Caco-2 (cell line): Measurements from ENCODE around the gene ATAD3C. TPM values are rescaled to one million over a fixed set of nuclear protein-coding genes. Genes with fewer than 3 reads are reported as not detected.

ENCODE experiments used
- BruUV-seq: library from RNA; stranded (reverse); fragments of 400-500 nt; replicated peaks from 2 replicates; lab custom pipeline; 2021; lab: Mats Ljungman, UMichigan
- CTCF ChIA-PET: fragments of 300-600 bp; sonication (Branson Sonifier 250); formaldehyde crosslinking; loops from one replicate; lab custom pipeline; 2022; ENCODE audit warnings: antibody characterized with exemption; lab: Charles Lee
- POLR2A ChIA-PET: fragments of 300-600 bp; sonication (Branson Sonifier 250); formaldehyde crosslinking; loops from one replicate; lab custom pipeline; 2022; ENCODE audit warnings: antibody characterized with exemption; lab: Charles Lee
- DNase-seq, 2 experiments: peaks; one replicate each; pipeline versions ENCODE4 v3.0.0 to v3.0.0-alpha.2; 2020 to 2022
- H3K27me3 ChIP-seq: replicated peaks from 2 replicates; pipeline ENCODE4 v1.6.0; 2011; ENCODE audit warnings: low read length; ENCODE audit not compliant: control insufficient read depth, insufficient read depth
- H3K36me3 ChIP-seq: 2 replicates; pipeline ENCODE4 v1.5.1; 2011; ENCODE audit warnings: low read length; ENCODE audit not compliant: control insufficient read depth, insufficient read depth
- H3K4me1 ChIP-seq: fragments of 250-450 bp; sonication (Bioruptor Pico); 2 replicates; pipeline ENCODE4 v1.5.1; 2020; ENCODE audit warnings: mild to moderate bottlenecking
- H3K4me3 ChIP-seq: 2 replicates; pipeline ENCODE4 v1.5.1; 2011; ENCODE audit warnings: low read depth, mild to moderate bottlenecking, control low read depth, low read length
- H3K9me3 ChIP-seq: fragments of 250-450 bp; sonication (Bioruptor Pico); 2 replicates; pipeline ENCODE4 v1.5.1; 2020; ENCODE audit warnings: mild to moderate bottlenecking, moderate library complexity
- H3K27ac Mint-ChIP-seq: one replicate; pipeline ENCODE4 v1.8.0; 2022; ENCODE audit warnings: mixed read lengths; ENCODE audit not compliant: unreplicated experiment
- H3K27me3 Mint-ChIP-seq: one replicate; pipeline ENCODE4 v1.8.0; 2022; ENCODE audit warnings: mixed read lengths; ENCODE audit not compliant: insufficient read depth, unreplicated experiment
- H3K36me3 Mint-ChIP-seq: one replicate; pipeline ENCODE4 v1.8.0; 2022; ENCODE audit warnings: mild to moderate bottlenecking, mixed read lengths; ENCODE audit not compliant: insufficient read depth, unreplicated experiment
- H3K4me1 Mint-ChIP-seq: one replicate; pipeline ENCODE4 v1.8.0; 2022; ENCODE audit warnings: low read depth, mixed read lengths; ENCODE audit not compliant: unreplicated experiment
- H3K4me3 Mint-ChIP-seq: one replicate; pipeline ENCODE4 v1.8.0; 2022; ENCODE audit warnings: mild to moderate bottlenecking, moderate library complexity, mixed read lengths; ENCODE audit not compliant: unreplicated experiment
- H3K9me3 Mint-ChIP-seq: one replicate; pipeline ENCODE4 v1.8.0; 2022; ENCODE audit warnings: mixed read lengths; ENCODE audit not compliant: unreplicated experiment
- intact Hi-C: fragments of 100-400 bp; cut with micrococcal nuclease; formaldehyde crosslinking; loops from one replicate; pipeline ENCODE4 v1.10.0; 2022; ENCODE audit not compliant: unreplicated experiment
- total RNA-seq: library from RNA; stranded (reverse); gene quantifications from 2 replicates; pipeline ENCODE4 v1.2.3, GENCODE V29; 2022
- TF ChIP-seq, protein P1 (sequence below), 2 experiments: fragments of 200-600 bp in 1 of 2; IDR thresholded peaks; 1 replicate in 1 of 2; 2 replicates in 1 of 2; pipeline versions ENCODE4 v1.5.1 to v1.8.0; 2011 to 2022; ENCODE audit warnings: antibody characterized with exemption in 1 of 2, control low read depth in 1 of 2, inconsistent platforms in 1 of 2, low read depth in 1 of 2, low read length in 1 of 2, mild to moderate bottlenecking in 1 of 2, moderate library complexity in 1 of 2; ENCODE audit not compliant: insufficient read depth in 1 of 2, severe bottlenecking in 1 of 2, unreplicated experiment in 1 of 2

The ATAD3C gene
- total RNA-seq, 1 experiment from 2014 or later = 0.95 TPM

DNA sequence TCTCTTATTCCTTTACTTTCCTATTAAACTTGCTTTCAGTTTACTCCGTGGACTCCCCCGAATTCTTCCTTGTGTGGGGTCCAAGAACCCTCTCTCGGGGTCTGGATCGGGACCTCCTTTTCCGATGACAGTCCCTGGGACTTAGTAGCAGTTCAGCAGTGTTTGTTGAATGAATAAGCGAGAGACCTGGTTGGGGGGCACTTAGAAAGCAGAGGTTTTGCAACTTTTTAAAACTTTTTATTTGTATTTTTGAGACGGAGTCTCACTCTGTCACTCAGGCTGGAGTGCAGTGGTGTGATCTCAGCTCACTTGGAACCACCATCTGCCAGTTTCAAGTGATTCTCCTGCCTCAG is 26.3 kb upstream of the ATAD3C start:
- POLR2A ChIA-PET = no interaction called here
- no peaks in the 10 kb centered on the region for H3K36me3 Mint-ChIP-seq
- CTCF ChIA-PET = no interaction called here

GRCh38 chr1:1424707-1425106 is 24.8 kb upstream of the ATAD3C start:
- TF ChIP-seq, protein P1, sequence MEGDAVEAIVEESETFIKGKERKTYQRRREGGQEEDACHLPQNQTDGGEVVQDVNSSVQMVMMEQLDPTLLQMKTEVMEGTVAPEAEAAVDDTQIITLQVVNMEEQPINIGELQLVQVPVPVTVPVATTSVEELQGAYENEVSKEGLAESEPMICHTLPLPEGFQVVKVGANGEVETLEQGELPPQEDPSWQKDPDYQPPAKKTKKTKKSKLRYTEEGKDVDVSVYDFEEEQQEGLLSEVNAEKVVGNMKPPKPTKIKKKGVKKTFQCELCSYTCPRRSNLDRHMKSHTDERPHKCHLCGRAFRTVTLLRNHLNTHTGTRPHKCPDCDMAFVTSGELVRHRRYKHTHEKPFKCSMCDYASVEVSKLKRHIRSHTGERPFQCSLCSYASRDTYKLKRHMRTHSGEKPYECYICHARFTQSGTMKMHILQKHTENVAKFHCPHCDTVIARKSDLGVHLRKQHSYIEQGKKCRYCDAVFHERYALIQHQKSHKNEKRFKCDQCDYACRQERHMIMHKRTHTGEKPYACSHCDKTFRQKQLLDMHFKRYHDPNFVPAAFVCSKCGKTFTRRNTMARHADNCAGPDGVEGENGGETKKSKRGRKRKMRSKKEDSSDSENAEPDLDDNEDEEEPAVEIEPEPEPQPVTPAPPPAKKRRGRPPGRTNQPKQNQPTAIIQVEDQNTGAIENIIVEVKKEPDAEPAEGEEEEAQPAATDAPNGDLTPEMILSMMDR (IDR thresholded peaks at IDR 0.05; ENCODE audit: insufficient read depth in 1 of 2, low read depth in 1 of 2, low read length in 1 of 2, severe bottlenecking in 1 of 2, unreplicated experiment in 1 of 2) = no peak
- peaks cover 37% of the 10 kb centered on the region for H3K4me1 ChIP-seq
- H3K4me3 ChIP-seq = no peak overlapping the region
- H3K4me3 Mint-ChIP-seq = no peak overlapping the region
- intact Hi-C loops = no loop called here
- no peaks in the 10 kb centered on the region for H3K27me3 ChIP-seq
- no TSS peak for BruUV-seq
- DNase-seq = no peak
- no peaks in the 10 kb centered on the region for H3K36me3 Mint-ChIP-seq
- H3K27me3 Mint-ChIP-seq = no peaks in the 10 kb centered on the region
- ChIA-PET CTCF (no interaction called here), POLR2A (no interaction called here)
- peaks cover 2% of the 10 kb centered on the region for H3K4me1 Mint-ChIP-seq
- no peak overlapping the region for H3K27ac Mint-ChIP-seq
- H3K9me3 ChIP-seq = no peaks in the 10 kb centered on the region
- H3K9me3 Mint-ChIP-seq = no peaks in the 10 kb centered on the region
- H3K36me3 ChIP-seq = no peaks in the 10 kb centered on the region

More for the DNA sequence above, 26.3 kb upstream of the ATAD3C start:
- no peak for DNase-seq
- H3K4me3 ChIP-seq = no peak overlapping the region
- H3K27me3 Mint-ChIP-seq = no peaks in the 10 kb centered on the region
- TF ChIP-seq, protein P1 (IDR thresholded peaks at IDR 0.05; ENCODE audit: insufficient read depth in 1 of 2, low read depth in 1 of 2, low read length in 1 of 2, severe bottlenecking in 1 of 2, unreplicated experiment in 1 of 2) = no peak
- no peaks in the 10 kb centered on the region for H3K4me1 Mint-ChIP-seq
- no peaks in the 10 kb centered on the region for H3K9me3 Mint-ChIP-seq
- no peak overlapping the region for H3K4me3 Mint-ChIP-seq
- peaks cover 32% of the 10 kb centered on the region for H3K4me1 ChIP-seq
- intact Hi-C loops = no loop called here
- BruUV-seq = no TSS peak
- H3K36me3 ChIP-seq = no peaks in the 10 kb centered on the region
- H3K9me3 ChIP-seq = no peaks in the 10 kb centered on the region
- H3K27me3 ChIP-seq = no peaks in the 10 kb centered on the region
- peak overlapping the region; percentile 87 for H3K27ac Mint-ChIP-seq

GRCh38 chr1:1425426-1425752 is 24.1 kb upstream of the ATAD3C start:
- TF ChIP-seq, protein P1 (IDR thresholded peaks at IDR 0.05; ENCODE audit: insufficient read depth in 1 of 2, low read depth in 1 of 2, low read length in 1 of 2, severe bottlenecking in 1 of 2, unreplicated experiment in 1 of 2) = no peak
- intact Hi-C loops = no loop called here
- no peak overlapping the region for H3K4me3 ChIP-seq
- no peaks in the 10 kb centered on the region for H3K36me3 ChIP-seq
- ChIA-PET POLR2A (no interaction called here), CTCF (no interaction called here)
- peaks cover 44% of the 10 kb centered on the region for H3K4me1 ChIP-seq
- peak overlapping the region; percentile 55 for H3K27ac Mint-ChIP-seq
- H3K4me1 Mint-ChIP-seq = peaks cover 5% of the 10 kb centered on the region
- no peak overlapping the region for H3K4me3 Mint-ChIP-seq
- DNase-seq = no peak
- H3K9me3 Mint-ChIP-seq = no peaks in the 10 kb centered on the region
- H3K27me3 ChIP-seq = no peaks in the 10 kb centered on the region
- no peaks in the 10 kb centered on the region for H3K36me3 Mint-ChIP-seq
- no peaks in the 10 kb centered on the region for H3K27me3 Mint-ChIP-seq
- H3K9me3 ChIP-seq = no peaks in the 10 kb centered on the region
- no TSS peak for BruUV-seq
